Stimulated activated CD4-positive, alpha-beta T cell treated with anti-CD3 and anti-CD28 coated beads, Interleukin-1b, Interleukin-23, amount 100 ng/mL, for 48 hours (primary cell): ENCODE data around the gene SMURF1.

Experiments
- DNase-seq: peaks from one replicate; pipeline ENCODE4 v3.0.0-alpha.2; 2020

SMURF1 gene

GRCh38 chr7:99021941-99022560 lies 121.9 kb downstream of the SMURF1 start:
- no peak for DNase-seq

- no peak for DNase-seq
Observed at GRCh38 chr7:99020413-99020715, 123.5 kb downstream of the SMURF1 start.

GRCh38 chr7:99019523-99020412 lies 124.1 kb downstream of the SMURF1 start:
- no peak for DNase-seq

- no peak for DNase-seq
Observed at GRCh38 chr7:99016196-99016595, 127.7 kb downstream of the SMURF1 start.

- DNase-seq: no peak
Observed at GRCh38 chr7:99014113-99014985, 129.6 kb downstream of the SMURF1 start.

GRCh38 chr7:99013266-99014112 lies 130.4 kb downstream of the SMURF1 start:
- no peak for DNase-seq

- no peak for DNase-seq
Observed at GRCh38 chr7:99012722-99013121, 131.2 kb downstream of the SMURF1 start.

GRCh38 chr7:99011706-99012404 lies 132.1 kb downstream of the SMURF1 start:
- no peak for DNase-seq

GRCh38 chr7:99011341-99011705 lies 132.6 kb downstream of the SMURF1 start:
- no peak for DNase-seq

- DNase-seq: no peak
Observed at GRCh38 chr7:99010281-99010680, 133.6 kb downstream of the SMURF1 start.

- no peak for DNase-seq
Observed at GRCh38 chr7:99008921-99009530, 134.9 kb downstream of the SMURF1 start.

- no peak for DNase-seq
Observed at GRCh38 chr7:99008181-99008631, 135.7 kb downstream of the SMURF1 start.

- no peak for DNase-seq
Observed at GRCh38 chr7:99006739-99007424, 137.0 kb downstream of the SMURF1 start.

- no peak for DNase-seq
Observed at GRCh38 chr7:99005776-99006175, 138.1 kb downstream of the SMURF1 start.

- no peak for DNase-seq
Observed at GRCh38 chr7:99004781-99005500, 139.0 kb downstream of the SMURF1 start.

- DNase-seq: no peak
Observed at GRCh38 chr7:99004216-99004615, 139.7 kb downstream of the SMURF1 start.

- DNase-seq: no peak
Observed at GRCh38 chr7:99003419-99003818, 140.5 kb downstream of the SMURF1 start.

GRCh38 chr7:99002827-99003212 lies 141.1 kb downstream of the SMURF1 start:
- no peak for DNase-seq

GRCh38 chr7:99002148-99002826 lies 141.6 kb downstream of the SMURF1 start:
- DNase-seq: no peak
